SK-N-MC (cell line): Measurements from ENCODE around the gene ALKAL2.

Source experiments
- EZH2 ChIP-seq: fragments of 200-600 bp; sonication (generic); IDR thresholded peaks from one replicate; pipeline ENCODE4 v1.6.1; 2017; ENCODE audit warnings: antibody characterized with exemption
- POLR2AphosphoS5 ChIP-seq: IDR thresholded peaks from 2 replicates; pipeline ENCODE4 v1.6.1; 2012; ENCODE audit warnings: mild to moderate bottlenecking, low read depth, low read length, borderline replicate concordance

DNA sequence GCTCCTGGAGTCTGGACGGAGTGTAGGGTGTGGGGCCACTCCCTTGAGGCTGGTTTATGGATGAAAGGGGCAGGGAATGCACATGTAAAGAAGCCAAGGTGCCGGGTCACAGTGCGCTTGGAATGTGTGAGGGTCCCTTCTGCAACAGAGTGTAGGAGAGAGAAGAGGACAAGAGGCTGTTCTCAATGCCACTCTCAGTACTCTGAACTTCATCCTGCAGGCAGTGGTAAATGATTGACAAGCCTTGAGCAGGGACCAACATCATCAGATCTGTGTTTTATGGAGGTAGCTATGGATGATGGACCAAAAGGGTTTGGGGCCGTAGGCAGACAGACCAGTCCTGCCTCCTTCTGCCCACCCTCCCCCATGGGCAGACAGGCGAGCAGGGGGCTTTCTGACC is 7.2 kb upstream of the ALKAL2 start:
- no peak for TF ChIP-seq POLR2AphosphoS5
- TF ChIP-seq EZH2 = no peak
